HG02943 (cell line): ENCODE results near the gene RASAL3.

Source experiments
- ATAC-seq: cut with Tn5 transposase; IDR thresholded peaks from one replicate; pipeline ENCODE4 v1.9.1; 2021; ENCODE audit warnings: mild to moderate bottlenecking, low read depth, moderate library complexity; ENCODE audit not compliant: unreplicated experiment

Gene RASAL3

DNA sequence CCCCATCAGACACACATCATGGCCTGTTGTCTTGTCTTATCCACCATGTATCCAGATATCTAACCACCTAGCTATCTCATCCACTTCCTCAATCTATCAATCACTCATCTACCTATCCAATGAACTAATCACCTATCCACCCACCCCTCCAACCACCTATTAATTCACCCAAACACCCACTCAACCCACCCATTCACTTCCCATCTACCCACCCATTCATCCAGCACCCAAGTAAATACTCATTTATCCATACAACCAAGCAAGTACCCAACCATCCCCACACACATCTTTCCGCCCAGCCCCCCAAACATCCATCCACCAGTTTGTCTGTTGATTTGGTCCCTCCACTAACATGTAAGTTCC, 13.8 kb downstream of the RASAL3 start:
- ATAC-seq, result no peak

DNA sequence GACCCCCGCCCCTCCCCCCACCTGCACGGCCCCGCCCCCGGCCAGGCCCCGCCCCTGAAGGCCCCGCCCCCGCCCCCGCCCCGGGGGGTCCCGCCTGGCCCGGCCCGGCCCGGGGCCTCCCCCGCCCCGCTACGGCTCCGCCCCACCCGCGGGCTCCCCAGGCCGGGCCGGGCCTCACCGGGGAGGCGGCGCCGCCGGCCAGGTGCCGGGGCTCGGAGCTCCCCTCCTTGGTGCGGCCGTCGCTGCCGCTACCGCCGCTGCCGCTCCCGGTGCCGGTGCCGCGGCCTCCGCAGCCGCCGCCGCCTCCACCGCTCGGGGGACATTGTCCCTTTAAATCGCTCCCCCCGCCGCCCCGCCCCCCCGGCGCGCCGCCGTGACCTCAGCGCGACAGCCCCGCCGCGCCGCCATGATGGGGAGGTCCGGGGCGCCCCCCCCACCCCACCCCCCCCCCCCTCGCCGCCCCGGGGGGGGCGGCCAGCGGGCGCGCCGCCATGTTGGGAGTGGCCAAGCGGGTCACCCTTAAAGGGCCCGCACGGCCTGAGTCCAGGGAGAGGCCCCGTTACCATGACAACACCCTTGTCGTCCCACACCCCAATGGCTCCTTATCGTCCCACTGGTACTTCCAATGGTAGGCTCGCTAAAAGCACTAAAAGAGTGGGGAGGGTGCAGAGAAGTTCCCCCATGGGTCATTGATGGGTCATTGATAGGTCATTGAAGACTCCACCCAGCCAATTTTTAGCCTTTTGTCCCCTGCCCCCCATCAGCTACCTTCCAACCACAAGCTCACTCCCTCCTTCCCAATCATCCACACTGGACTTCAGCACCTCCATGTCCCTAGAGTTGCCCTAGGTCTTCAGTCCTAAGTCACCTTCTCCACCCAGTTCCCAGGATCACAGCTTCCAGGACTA, 14.5 kb downstream of the RASAL3 start, which contains the start of gene WIZ:
TSS of gene WIZ (minus strand) at position 337 of the 908 bp plus-strand sequence. CDS start 1,649 bp downstream, outside the sequence.
- no peak for ATAC-seq

DNA sequence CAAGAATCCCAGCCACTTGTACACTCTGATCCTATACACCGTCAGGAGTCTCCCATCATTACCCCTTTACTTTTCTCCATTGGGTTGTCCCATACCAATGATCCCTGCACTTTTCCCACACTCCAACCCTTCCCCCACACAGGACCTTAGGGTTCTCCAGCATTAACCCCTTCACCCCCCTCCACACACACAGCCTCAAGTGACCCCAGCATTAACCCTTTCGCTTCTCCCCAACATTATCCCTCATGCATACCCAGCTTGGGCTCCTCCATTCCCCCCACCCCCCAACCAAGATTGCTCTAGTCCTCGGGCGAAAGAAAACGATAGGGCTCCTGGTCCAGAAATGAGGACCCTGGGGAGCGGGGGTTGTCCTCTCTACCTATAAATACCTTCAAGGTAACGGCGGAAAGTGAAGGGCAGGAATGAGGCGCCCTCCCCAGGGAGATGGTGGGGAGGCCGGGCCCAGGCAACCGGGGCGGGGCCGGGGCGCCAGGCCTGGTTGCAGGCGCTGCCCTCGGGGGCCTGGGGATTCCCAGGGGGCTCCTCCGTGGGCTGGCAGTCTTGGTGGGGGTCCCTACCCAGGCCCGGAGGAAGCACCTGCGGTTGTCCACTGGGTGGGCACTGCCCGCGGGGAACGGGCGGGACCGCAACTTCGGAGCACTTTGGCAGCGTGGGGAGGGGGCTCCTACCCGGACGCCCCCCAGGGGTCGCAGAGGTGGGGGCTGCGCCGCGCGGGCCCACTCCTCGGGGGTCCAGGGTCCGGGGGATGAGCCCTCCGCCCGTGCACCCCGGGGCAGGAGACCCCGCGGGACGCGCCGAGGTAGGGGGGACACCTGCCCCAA, 15.3 kb downstream of the RASAL3 start:
- ATAC-seq, result no peak

DNA sequence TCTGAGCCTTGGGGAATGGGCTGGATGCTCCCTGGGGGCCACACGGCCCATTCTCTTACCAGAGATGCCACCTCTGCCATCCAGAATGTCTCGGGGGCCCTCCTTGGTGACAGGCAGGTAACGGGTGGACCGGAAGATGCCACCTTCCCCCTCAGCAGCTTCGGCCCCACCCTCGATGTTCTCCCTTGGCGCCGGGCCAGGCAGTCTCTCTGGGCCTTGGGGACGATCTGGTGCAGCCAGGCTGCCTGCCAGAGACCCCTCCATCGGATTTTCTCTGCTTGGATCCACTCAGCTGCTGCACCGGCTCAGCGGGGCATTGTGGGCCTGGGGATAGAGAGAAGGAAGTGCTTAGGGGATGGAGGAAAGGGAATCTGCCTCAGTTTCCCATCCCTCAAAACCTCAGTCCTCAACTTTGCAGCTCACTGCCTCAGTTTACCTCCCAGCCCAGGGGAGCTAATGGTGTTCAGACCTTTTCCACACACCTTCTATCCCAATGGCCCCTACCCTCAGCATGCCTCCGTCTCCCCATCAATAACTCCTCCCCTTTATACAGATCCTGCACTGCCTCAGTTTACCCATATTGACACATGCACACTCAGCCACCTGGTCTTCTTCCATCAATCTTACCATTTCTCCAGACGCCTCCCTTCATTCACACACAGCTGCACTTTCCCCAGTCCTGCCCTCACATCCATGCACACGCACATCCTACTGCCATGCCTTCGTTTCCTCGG, 16.1 kb downstream of the RASAL3 start:
- no peak for ATAC-seq

GRCh38 chr19:15447057-15447456, 17.3 kb downstream of the RASAL3 start:
- no peak for ATAC-seq

DNA sequence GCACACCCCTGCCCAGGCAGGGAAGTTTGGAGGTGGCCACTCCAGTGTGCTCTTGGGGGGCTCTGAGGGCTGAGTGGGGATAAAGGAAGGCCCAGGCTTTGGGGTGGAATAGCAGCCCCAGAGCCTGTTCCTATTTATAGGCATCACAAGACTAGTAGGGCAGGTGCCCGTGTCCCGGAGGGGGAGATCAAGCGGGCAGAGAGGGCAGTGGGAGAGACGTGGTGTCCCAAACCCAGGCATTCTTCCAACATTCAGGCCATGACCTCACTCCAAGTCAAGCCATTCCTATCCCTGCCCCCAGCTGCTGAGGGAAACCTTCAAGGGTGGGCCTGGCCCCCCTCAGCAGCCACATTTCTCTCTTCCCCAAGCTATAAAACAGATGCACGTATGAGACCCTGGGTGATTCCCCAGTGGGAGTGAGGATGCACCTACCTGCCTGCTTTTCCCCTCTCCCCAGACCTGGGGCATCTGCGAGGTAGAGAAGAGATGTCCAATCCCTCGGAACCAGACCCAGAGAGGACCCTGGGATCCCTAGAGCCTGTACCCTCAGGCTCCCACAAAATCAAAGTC, 18.5 kb downstream of the RASAL3 start:
- ATAC-seq, result no peak

DNA sequence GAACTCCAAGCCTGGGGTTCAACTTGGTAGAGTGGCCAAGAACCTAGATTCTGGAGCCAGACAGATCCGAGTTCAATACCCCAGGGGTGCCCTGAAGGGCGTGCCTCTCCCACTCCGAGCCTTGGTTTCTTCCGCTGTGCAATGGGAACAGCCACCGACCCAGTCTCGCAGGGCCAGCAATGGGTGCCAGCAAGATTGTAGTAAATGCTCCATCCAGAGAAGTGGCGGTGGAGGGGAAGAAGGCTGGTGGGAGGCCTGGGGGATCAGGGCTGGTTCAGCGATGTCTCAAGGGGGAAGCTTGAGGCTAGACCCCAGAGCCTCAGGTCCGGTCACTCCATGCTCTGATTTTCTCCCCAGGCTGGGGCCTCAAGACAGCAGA, 19.1 kb downstream of the RASAL3 start:
- no peak for ATAC-seq

GRCh38 chr19:15444505-15445226, 19.7 kb downstream of the RASAL3 start:
- no peak for ATAC-seq

DNA sequence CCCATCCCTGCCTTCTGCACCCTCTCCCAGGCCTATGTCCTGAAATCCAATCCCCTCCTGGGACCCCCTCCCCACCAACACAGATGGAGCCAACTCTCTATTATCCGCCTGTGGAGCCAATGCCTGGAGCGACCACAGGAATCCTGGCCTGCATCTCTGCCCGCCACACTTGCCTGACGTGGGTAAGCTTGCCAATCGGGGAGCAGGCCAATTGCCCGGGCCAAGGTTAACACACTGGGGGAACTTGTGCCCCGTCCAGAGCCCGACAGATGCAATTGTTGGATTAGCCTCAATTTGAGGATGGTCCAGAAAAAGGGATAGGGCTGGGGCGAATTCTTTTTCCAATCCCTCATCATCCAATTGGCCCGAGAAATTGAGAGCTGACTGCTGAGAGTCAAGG, 20.5 kb downstream of the RASAL3 start:
- no peak for ATAC-seq

GRCh38 chr19:15443325-15443724, 21.0 kb downstream of the RASAL3 start:
- no peak for ATAC-seq

GRCh38 chr19:15442142-15442920, 22.0 kb downstream of the RASAL3 start:
- ATAC-seq, result no peak

DNA sequence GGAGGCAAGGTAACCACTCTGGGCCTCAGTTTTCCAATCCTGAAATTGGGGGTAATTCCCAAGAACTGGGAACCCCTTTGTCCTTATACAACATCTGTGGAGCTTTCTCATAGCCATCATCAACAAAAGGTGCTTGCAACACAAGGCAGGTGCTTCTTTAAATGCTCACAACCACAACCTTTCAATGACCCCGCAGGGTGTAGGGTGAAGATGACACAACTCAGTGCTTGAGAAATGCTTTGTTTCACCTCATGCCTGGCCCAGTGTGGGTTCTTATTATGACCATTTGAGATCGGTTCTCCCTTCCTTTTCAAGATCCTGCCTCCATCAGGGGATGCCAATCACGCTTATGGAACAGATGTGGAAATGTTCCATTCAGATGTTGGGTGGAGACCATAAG, 23.0 kb downstream of the RASAL3 start:
- ATAC-seq, result no peak

DNA sequence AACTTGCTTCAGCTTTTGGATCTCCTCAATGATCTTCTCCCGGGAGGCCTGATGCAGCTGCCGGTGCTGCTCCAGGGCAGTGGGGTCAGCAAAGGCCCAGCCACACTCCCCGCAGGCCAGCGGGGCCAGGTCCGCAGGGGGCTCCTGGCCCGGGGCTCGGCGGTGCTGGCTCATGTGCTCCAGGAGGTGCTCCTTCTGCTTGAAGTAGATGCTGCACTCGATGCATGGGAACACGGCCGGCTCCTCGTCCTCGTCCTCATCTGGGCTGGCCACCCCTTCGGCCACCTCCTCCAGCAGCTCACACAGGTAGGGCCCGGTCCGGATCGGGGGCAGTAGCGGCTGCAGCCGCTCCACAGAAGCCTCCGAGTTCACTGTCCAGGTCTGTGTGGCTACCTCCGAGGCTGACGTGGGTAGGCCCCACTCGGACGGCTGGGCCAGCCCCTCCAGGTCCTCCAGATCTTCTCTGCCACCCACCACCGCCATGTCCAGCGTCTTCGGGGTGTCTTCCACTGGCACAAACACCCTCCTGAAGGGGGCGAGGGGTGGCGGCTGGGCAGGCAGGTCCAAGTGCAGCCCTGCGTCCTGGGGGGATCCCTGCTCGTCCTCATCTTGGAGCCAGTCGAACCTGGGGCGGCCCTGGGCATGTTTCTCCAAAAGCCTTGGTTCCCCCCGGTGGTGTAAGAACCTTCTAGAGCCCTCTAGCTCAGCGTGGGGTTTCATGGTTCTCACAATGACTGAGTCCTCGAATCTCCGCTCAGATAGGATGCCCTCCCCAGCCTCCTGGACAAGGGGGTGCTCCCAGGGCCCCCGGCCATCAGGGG, 24.3 kb downstream of the RASAL3 start:
- ATAC-seq, result no peak

GRCh38 chr19:15439078-15439799, 25.1 kb downstream of the RASAL3 start:
- no peak for ATAC-seq

DNA sequence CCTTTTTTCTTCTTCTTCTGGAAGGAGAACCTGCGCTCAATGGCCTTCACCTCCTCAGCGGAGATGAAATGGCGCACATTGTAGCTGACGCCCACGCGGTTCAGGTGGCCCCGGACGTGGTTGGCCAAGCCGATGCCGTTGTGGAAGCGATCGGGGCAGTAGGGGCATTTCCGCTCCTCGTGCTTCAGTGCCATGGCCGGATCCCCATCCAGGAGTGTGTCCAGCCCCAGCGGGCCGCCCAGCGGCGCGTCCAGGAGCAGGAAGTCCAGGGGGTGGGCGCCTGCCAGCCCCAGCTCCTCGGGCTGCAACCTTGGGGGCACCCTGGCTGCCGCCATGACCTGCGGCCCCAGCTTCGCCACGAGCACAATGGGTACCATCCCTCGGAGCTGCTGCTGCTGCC, 25.8 kb downstream of the RASAL3 start:
- no peak for ATAC-seq

- no peak for ATAC-seq
These were observed 26.2 kb downstream of the RASAL3 start for GRCh38 chr19:15438124-15438496.

GRCh38 chr19:15437355-15438123, 26.8 kb downstream of the RASAL3 start:
- ATAC-seq, result no peak
